ENCODE measurements around the gene HDAC8.

Gene HDAC8

GRCh38 chrX:72479324-72480274 is 93.0 kb downstream of the HDAC8 start:
- H3K9me3 ChIP-seq (ENCODE audit: control insufficient read depth in 5 of 5, low read length in 5 of 5), result peaks cover 0 to 6% (median 2%) of the 10 kb centered on the region in 5 donors
- H3K4me3 ChIP-seq (ENCODE audit: low read depth in 1 of 5, low read length in 5 of 5), result no peak overlapping the region
- peaks cover 0 to 14% (median 0%) of the 10 kb centered on the region in 5 donors for H3K27me3 ChIP-seq (ENCODE audit: control insufficient read depth in 5 of 5, insufficient read depth in 4 of 5, low read length in 5 of 5)
- H3K4me1 ChIP-seq (ENCODE audit: control insufficient read depth in 5 of 5, insufficient read depth in 5 of 5, low read length in 5 of 5), result peaks cover 0 to 22% (median 12%) of the 10 kb centered on the region in 5 donors
- peak overlapping the region in 2 of 5 donors; percentile 31 to 32 for H3K9ac ChIP-seq (ENCODE audit: low read length in 5 of 5)
- H3K27ac ChIP-seq (ENCODE audit: low read depth, low read length), result peak overlapping the region; percentile 17
- no peaks in the 10 kb centered on the region for H3K36me3 ChIP-seq (ENCODE audit: control insufficient read depth in 5 of 5, insufficient read depth in 5 of 5, low read length in 5 of 5)

- H3K9me3 ChIP-seq (ENCODE audit: control insufficient read depth in 5 of 5, low read length in 5 of 5), result peaks cover 0 to 6% (median 2%) of the 10 kb centered on the region in 5 donors
- H3K4me1 ChIP-seq (ENCODE audit: control insufficient read depth in 5 of 5, insufficient read depth in 5 of 5, low read length in 5 of 5), result peaks cover 0 to 22% (median 12%) of the 10 kb centered on the region in 5 donors
- H3K9ac ChIP-seq (ENCODE audit: low read length in 5 of 5), result peak overlapping the region in 1 of 5 donors; percentile 26
- H3K27ac ChIP-seq (ENCODE audit: low read depth, low read length), result peak overlapping the region; percentile 17
- H3K4me3 ChIP-seq (ENCODE audit: low read depth in 1 of 5, low read length in 5 of 5), result peak overlapping the region in 1 of 5 donors; percentile 25
- H3K27me3 ChIP-seq (ENCODE audit: control insufficient read depth in 5 of 5, insufficient read depth in 4 of 5, low read length in 5 of 5), result peaks cover 0 to 14% (median 0%) of the 10 kb centered on the region in 5 donors
- H3K36me3 ChIP-seq (ENCODE audit: control insufficient read depth in 5 of 5, insufficient read depth in 5 of 5, low read length in 5 of 5), result no peaks in the 10 kb centered on the region
Measured at GRCh38 chrX:72478853-72479252, 93.8 kb downstream of the HDAC8 start.

GRCh38 chrX:72478351-72478750 is 94.3 kb downstream of the HDAC8 start:
- Histone ChIP-seq H3K27me3 (ENCODE audit: control insufficient read depth in 5 of 5, insufficient read depth in 4 of 5, low read length in 5 of 5) (peaks cover 0 to 17% (median 0%) of the 10 kb centered on the region in 5 donors), H3K4me3 (ENCODE audit: low read depth in 1 of 5, low read length in 5 of 5) (no peak overlapping the region), H3K4me1 (ENCODE audit: control insufficient read depth in 5 of 5, insufficient read depth in 5 of 5, low read length in 5 of 5) (peaks cover 0 to 22% (median 12%) of the 10 kb centered on the region in 5 donors), H3K9me3 (ENCODE audit: control insufficient read depth in 5 of 5, low read length in 5 of 5) (peaks cover 0 to 5% (median 1%) of the 10 kb centered on the region in 5 donors), H3K9ac (ENCODE audit: low read length in 5 of 5) (no peak overlapping the region), H3K27ac (ENCODE audit: low read depth, low read length) (peak overlapping the region; percentile 17), H3K36me3 (ENCODE audit: control insufficient read depth in 5 of 5, insufficient read depth in 5 of 5, low read length in 5 of 5) (no peaks in the 10 kb centered on the region)

- H3K36me3 ChIP-seq (ENCODE audit: control insufficient read depth in 5 of 5, insufficient read depth in 5 of 5, low read length in 5 of 5), result no peaks in the 10 kb centered on the region
- peaks cover 0 to 17% (median 0%) of the 10 kb centered on the region in 5 donors for H3K27me3 ChIP-seq (ENCODE audit: control insufficient read depth in 5 of 5, insufficient read depth in 4 of 5, low read length in 5 of 5)
- peaks cover 0 to 22% (median 12%) of the 10 kb centered on the region in 5 donors for H3K4me1 ChIP-seq (ENCODE audit: control insufficient read depth in 5 of 5, insufficient read depth in 5 of 5, low read length in 5 of 5)
- H3K4me3 ChIP-seq (ENCODE audit: low read depth in 1 of 5, low read length in 5 of 5), result no peak overlapping the region
- H3K27ac ChIP-seq (ENCODE audit: low read depth, low read length), result no peak overlapping the region
- no peaks in the 10 kb centered on the region for H3K9me3 ChIP-seq (ENCODE audit: control insufficient read depth in 5 of 5, low read length in 5 of 5)
- H3K9ac ChIP-seq (ENCODE audit: low read length in 5 of 5), result no peak overlapping the region
Measured at GRCh38 chrX:72477781-72478181, 94.9 kb downstream of the HDAC8 start.

- Histone ChIP-seq H3K4me3 (ENCODE audit: low read depth in 1 of 5, low read length in 5 of 5) (no peak overlapping the region), H3K9ac (ENCODE audit: low read length in 5 of 5) (no peak overlapping the region), H3K27me3 (ENCODE audit: control insufficient read depth in 5 of 5, insufficient read depth in 4 of 5, low read length in 5 of 5) (peaks cover 0 to 17% (median 0%) of the 10 kb centered on the region in 5 donors)
Measured at GRCh38 chrX:72477376-72477775, 95.3 kb downstream of the HDAC8 start.

GRCh38 chrX:72475952-72476668 is 96.5 kb downstream of the HDAC8 start:
- H3K36me3 ChIP-seq (ENCODE audit: control insufficient read depth in 5 of 5, insufficient read depth in 5 of 5, low read length in 5 of 5), result no peaks in the 10 kb centered on the region
- no peak overlapping the region for H3K4me3 ChIP-seq (ENCODE audit: low read depth in 1 of 5, low read length in 5 of 5)
- H3K9ac ChIP-seq (ENCODE audit: low read length in 5 of 5), result no peak overlapping the region
- no peaks in the 10 kb centered on the region for H3K9me3 ChIP-seq (ENCODE audit: control insufficient read depth in 5 of 5, low read length in 5 of 5)
- peaks cover 0 to 17% (median 0%) of the 10 kb centered on the region in 5 donors for H3K27me3 ChIP-seq (ENCODE audit: control insufficient read depth in 5 of 5, insufficient read depth in 4 of 5, low read length in 5 of 5)
- H3K27ac ChIP-seq (ENCODE audit: low read depth, low read length), result no peak overlapping the region
- H3K4me1 ChIP-seq (ENCODE audit: control insufficient read depth in 5 of 5, insufficient read depth in 5 of 5, low read length in 5 of 5), result peaks cover 0 to 22% (median 12%) of the 10 kb centered on the region in 5 donors

More at GRCh38 chrX:72477376-72477775, 95.3 kb downstream of the HDAC8 start:
- Histone ChIP-seq H3K9me3 (ENCODE audit: control insufficient read depth in 5 of 5, low read length in 5 of 5) (no peaks in the 10 kb centered on the region), H3K27ac (ENCODE audit: low read depth, low read length) (no peak overlapping the region), H3K4me1 (ENCODE audit: control insufficient read depth in 5 of 5, insufficient read depth in 5 of 5, low read length in 5 of 5) (peaks cover 0 to 22% (median 12%) of the 10 kb centered on the region in 5 donors), H3K36me3 (ENCODE audit: control insufficient read depth in 5 of 5, insufficient read depth in 5 of 5, low read length in 5 of 5) (no peaks in the 10 kb centered on the region)

GRCh38 chrX:72475338-72475737 is 97.3 kb downstream of the HDAC8 start:
- no peaks in the 10 kb centered on the region for H3K36me3 ChIP-seq (ENCODE audit: control insufficient read depth in 5 of 5, insufficient read depth in 5 of 5, low read length in 5 of 5)
- peaks cover 0 to 22% (median 12%) of the 10 kb centered on the region in 5 donors for H3K4me1 ChIP-seq (ENCODE audit: control insufficient read depth in 5 of 5, insufficient read depth in 5 of 5, low read length in 5 of 5)
- no peaks in the 10 kb centered on the region for H3K9me3 ChIP-seq (ENCODE audit: control insufficient read depth in 5 of 5, low read length in 5 of 5)
- no peak overlapping the region for H3K27ac ChIP-seq (ENCODE audit: low read depth, low read length)
- H3K9ac ChIP-seq (ENCODE audit: low read length in 5 of 5), result no peak overlapping the region
- H3K27me3 ChIP-seq (ENCODE audit: control insufficient read depth in 5 of 5, insufficient read depth in 4 of 5, low read length in 5 of 5), result peaks cover 0 to 17% (median 0%) of the 10 kb centered on the region in 5 donors
- no peak overlapping the region for H3K4me3 ChIP-seq (ENCODE audit: low read depth in 1 of 5, low read length in 5 of 5)

- Histone ChIP-seq H3K4me3 (ENCODE audit: low read depth in 1 of 5, low read length in 5 of 5) (no peak overlapping the region), H3K9ac (ENCODE audit: low read length in 5 of 5) (no peak overlapping the region), H3K36me3 (ENCODE audit: control insufficient read depth in 5 of 5, insufficient read depth in 5 of 5, low read length in 5 of 5) (no peaks in the 10 kb centered on the region), H3K27ac (ENCODE audit: low read depth, low read length) (no peak overlapping the region), H3K9me3 (ENCODE audit: control insufficient read depth in 5 of 5, low read length in 5 of 5) (no peaks in the 10 kb centered on the region), H3K4me1 (ENCODE audit: control insufficient read depth in 5 of 5, insufficient read depth in 5 of 5, low read length in 5 of 5) (peaks cover 0 to 10% (median 4%) of the 10 kb centered on the region in 5 donors), H3K27me3 (ENCODE audit: control insufficient read depth in 5 of 5, insufficient read depth in 4 of 5, low read length in 5 of 5) (peaks cover 0 to 7% (median 0%) of the 10 kb centered on the region in 5 donors)
Measured at GRCh38 chrX:72470532-72471223, 102.0 kb downstream of the HDAC8 start.

GRCh38 chrX:72470117-72470516 is 102.5 kb downstream of the HDAC8 start:
- H3K4me3 ChIP-seq (ENCODE audit: low read depth in 1 of 5, low read length in 5 of 5), result no peak overlapping the region
- peaks cover 0 to 10% (median 4%) of the 10 kb centered on the region in 5 donors for H3K4me1 ChIP-seq (ENCODE audit: control insufficient read depth in 5 of 5, insufficient read depth in 5 of 5, low read length in 5 of 5)
- H3K9ac ChIP-seq (ENCODE audit: low read length in 5 of 5), result no peak overlapping the region
- no peaks in the 10 kb centered on the region for H3K36me3 ChIP-seq (ENCODE audit: control insufficient read depth in 5 of 5, insufficient read depth in 5 of 5, low read length in 5 of 5)
- H3K9me3 ChIP-seq (ENCODE audit: control insufficient read depth in 5 of 5, low read length in 5 of 5), result no peaks in the 10 kb centered on the region
- H3K27ac ChIP-seq (ENCODE audit: low read depth, low read length), result no peak overlapping the region
- H3K27me3 ChIP-seq (ENCODE audit: control insufficient read depth in 5 of 5, insufficient read depth in 4 of 5, low read length in 5 of 5), result peaks cover 0 to 7% (median 0%) of the 10 kb centered on the region in 5 donors
